ENCODE measurements around the gene AMER3.

DNA sequence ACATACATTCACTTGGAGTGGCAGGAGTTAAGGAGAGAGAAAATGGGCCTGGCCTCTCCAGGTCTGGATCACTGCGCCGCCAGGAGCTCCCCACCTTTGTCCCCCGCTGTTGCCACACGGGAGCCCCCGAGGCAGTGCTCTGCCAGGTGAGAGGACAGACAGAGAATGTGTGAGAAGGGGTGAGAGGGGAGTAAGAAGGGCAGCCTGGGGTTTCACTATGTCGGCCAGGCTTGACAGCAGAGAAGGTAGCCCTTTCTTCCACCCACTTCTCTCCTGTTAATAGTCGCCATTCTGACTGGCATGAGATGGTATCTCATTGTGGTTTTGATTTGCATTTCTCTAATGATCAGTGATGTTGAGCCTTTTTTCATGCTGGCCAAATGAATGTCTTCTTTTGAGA, 55.1 kb downstream of the AMER3 start:
- TF ChIP-seq, protein P1, sequence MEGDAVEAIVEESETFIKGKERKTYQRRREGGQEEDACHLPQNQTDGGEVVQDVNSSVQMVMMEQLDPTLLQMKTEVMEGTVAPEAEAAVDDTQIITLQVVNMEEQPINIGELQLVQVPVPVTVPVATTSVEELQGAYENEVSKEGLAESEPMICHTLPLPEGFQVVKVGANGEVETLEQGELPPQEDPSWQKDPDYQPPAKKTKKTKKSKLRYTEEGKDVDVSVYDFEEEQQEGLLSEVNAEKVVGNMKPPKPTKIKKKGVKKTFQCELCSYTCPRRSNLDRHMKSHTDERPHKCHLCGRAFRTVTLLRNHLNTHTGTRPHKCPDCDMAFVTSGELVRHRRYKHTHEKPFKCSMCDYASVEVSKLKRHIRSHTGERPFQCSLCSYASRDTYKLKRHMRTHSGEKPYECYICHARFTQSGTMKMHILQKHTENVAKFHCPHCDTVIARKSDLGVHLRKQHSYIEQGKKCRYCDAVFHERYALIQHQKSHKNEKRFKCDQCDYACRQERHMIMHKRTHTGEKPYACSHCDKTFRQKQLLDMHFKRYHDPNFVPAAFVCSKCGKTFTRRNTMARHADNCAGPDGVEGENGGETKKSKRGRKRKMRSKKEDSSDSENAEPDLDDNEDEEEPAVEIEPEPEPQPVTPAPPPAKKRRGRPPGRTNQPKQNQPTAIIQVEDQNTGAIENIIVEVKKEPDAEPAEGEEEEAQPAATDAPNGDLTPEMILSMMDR (conservative IDR thresholded peaks at IDR 0.05; ENCODE audit: low read length), result no peak
- no peak for TF ChIP-seq EZH2phosphoT487 (IDR thresholded peaks at IDR 0.05; ENCODE audit: borderline replicate concordance, low read depth, low read length)

Data from OCI-LY7 (cell line).